Hematopoietic multipotent progenitor cell treated with erythropoietin and hydrocortisone succinate and interleukin-3 and kit ligand, for 17 days (in vitro differentiated cells): Measurements from ENCODE around the gene CDC25B.
"Not testable (repeated sequence)": the region's sequence is repeated elsewhere in the genome, so short reads cannot be mapped to it uniquely, and the experiment has no call there.

Experiments
- DNase-seq: peaks from one replicate; pipeline ENCODE4 v3.0.0-alpha.2; 2015; ENCODE audit warnings: low spot score

The CDC25B gene

GRCh38 chr20:3829891-3830290, 33.8 kb downstream of the CDC25B start:
- DNase-seq: not testable (repeated sequence)

DNA sequence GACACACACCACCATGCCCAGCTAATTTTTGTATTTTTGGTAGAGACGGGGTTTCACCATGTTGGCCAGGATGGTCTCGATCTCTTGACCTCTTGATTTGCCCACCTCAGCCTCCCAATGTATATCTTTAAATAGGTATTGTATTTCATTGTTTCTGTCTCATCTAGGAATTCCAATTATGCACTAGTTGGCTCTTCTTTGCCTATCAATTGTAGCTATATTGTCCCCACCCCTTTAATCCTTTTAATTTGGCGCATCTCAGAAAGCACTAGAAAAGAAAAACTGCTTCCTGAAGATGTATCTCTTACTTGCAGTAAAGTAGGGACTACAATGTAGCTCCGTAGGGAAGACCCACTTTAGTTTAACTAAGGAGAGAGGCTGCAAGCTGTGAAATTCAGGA, 40.0 kb downstream of the CDC25B start:
- DNase-seq: no peak

GRCh38 chr20:3839328-3839727, 43.2 kb downstream of the CDC25B start:
- DNase-seq: no peak

GRCh38 chr20:3840201-3840600, 44.1 kb downstream of the CDC25B start:
- not testable (repeated sequence) for DNase-seq

GRCh38 chr20:3842348-3842930, 46.3 kb downstream of the CDC25B start:
- peak; percentile 25 for DNase-seq

DNA sequence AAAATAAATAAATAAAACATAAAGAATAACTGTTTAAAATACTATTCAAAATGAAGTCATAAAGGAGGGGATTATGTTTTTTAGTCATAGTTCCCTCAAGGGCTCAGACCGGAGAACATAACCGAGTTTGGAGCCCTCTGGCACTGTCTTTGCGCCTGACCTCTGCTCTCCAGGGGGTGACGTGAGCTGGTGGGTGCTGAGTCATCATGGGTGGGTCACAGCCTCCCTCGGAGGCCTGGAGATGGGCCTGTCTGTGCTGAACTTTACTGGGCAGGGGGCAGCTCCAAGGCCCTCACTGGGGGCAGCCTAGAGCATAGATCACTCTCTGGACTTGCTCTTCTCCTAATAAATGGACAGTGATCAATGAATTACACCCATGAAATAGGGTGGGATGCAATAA, 47.4 kb downstream of the CDC25B start:
- peak; percentile 85 for DNase-seq

- peak; percentile 9 for DNase-seq
Observed at GRCh38 chr20:3843990-3844619, 48.0 kb downstream of the CDC25B start.

GRCh38 chr20:3846378-3846739, 50.2 kb downstream of the CDC25B start:
- no peak for DNase-seq

DNA sequence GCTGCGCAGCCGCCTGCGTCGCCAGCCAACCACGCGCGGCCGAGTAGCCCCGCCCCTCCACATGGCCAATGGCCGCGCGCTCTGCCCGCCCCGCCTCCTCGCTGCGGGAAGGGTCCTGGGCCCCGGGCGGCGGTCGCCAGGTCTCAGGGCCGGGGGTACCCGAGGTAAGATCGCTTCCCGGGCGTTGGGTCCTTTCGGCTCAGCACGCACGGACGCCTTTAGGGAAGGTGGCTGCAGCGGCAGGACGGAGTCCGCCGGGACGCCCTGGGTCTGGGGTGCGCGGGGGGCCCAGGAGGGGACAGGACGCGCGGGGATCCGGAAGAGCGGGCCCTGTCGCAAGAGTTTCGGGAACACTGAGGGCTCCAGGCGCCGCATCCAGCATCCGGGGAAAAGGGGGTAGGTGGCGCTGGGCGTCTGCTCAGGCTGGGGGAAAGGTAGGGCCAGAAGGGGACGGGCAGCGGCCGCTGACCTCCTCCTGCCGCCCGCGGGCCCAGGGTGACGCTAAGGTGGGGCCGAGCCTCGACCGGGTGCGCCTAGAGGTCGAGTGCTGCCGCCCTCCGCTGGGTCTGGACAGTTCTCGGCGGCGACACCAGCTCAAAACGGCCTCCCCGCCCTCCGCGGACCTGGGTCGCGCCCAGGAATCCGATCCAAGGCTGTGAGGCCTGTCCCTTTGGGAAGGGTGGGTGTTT, 50.8 kb downstream of the CDC25B start, which contains the start of gene MAVS:
Gene MAVS (plus strand): TSS at position 95 of the 689 bp plus-strand sequence. CDS start 7,791 bp downstream, outside the sequence.
- DNase-seq: peak; percentile 87

DNA sequence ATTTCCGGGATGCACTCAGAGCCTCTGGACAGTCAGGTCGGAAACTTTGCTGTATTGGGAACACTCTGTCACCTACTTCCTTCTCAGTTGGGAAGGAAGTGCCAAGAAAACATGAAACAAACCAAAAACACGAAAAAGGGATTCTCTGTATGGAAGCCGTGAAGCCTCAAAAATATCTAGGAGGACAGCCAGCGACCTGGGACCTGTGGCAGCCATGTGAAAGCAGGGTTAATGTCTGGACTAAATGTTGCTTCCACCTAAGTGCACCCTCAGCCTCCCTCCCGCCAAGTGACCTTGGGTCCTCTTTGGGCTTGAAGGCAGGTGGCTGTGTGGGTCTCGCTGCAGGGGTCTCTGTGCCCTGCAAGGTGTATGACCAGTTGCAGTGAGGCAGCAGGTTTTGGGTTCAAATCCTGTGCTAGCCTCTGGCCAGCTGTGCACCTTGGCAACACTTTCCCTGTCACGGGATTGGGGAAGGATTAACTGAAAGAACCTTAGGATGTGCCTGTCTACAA, 51.4 kb downstream of the CDC25B start:
- DNase-seq: no peak

GRCh38 chr20:3848565-3848964, 52.5 kb downstream of the CDC25B start:
- peak; percentile 3 for DNase-seq

DNA sequence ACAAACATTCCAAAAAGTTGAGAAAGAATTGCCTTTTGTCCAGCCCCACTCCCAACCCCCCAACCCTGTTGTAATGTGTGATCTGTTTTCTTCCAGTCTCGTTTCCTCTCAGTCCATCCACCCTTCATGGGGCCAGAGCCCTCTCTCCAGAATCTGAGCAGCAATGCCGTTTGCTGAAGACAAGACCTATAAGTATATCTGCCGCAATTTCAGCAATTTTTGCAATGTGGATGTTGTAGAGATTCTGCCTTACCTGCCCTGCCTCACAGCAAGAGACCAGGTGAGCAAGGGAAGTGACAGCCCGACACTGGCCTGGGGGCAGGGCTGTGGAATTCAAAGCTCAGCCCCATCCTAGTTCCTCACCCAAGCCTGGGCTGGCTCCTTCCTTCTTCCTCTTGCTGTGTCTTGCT, 58.4 kb downstream of the CDC25B start:
- no peak for DNase-seq
